ENCODE data around the gene MUC20.
"Not testable (repeated sequence)": the region's sequence is repeated elsewhere in the genome, so short reads cannot be mapped to it uniquely, and the experiment has no call there.

DNA sequence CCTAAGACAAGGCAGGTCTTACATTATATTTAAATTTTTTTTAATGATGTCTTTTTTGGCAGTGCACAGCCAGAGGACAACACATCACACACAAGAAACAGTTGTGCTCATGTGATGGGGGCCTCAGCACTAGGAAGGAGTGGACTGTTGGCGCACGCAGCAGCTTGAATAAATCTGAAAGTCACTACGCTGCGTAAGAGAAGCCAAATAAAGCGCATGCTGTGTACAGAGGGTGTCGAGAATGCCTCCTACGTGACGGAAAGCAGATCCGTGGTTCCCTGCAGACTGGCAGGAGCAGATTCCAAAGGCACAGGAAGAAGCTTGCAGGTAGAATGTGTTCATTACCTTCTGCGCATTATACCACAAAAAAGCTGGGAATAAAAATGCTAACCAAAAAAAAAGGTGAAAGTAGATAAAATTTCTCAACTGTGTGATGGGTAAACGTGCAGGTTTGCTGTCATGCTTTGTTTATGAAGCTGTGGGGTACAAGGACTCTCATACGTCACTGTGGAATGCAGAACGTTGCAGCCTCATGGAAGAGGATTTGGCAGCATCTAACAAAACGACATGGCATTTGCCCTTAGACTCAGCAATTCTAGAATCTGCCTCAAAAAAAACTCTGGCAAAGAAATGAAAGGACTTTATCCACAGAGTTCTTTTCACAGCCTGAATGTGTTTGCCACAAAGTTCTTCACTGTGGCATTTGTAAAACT lies 32.2 kb upstream of the MUC20 start:
- TF ChIP-seq CTCF (conservative IDR thresholded peaks at IDR 0.05); ZFX (IDR thresholded peaks at IDR 0.05): not testable (repeated sequence)
